GM23338 (cell line): ENCODE measurements around the gene NUMB. TPM values are rescaled to one million over a fixed set of nuclear protein-coding genes. Genes with fewer than 3 reads are reported as not detected.

Source experiments
- ATAC-seq: fragments of 200-7000 bp; cut with Tn5 transposase; 3 replicates; pipeline ENCODE4 v1.9.1; 2020
- DNase-seq: peaks from one replicate; pipeline ENCODE4 v3.0.0-alpha.2; 2015; ENCODE audit warnings: low spot score
- H2AFZ ChIP-seq: fragments of 200-600 bp; sonication (generic); 2 replicates; pipeline ENCODE4 v1.8.0; 2016; ENCODE audit warnings: antibody characterized with exemption, mild to moderate bottlenecking, moderate library complexity
- H3F3A ChIP-seq: fragments of 200-600 bp; sonication (generic); replicated peaks from 2 replicates; pipeline ENCODE4 v1.8.0; 2017; ENCODE audit warnings: antibody characterized with exemption, mixed run types, low read depth
- H3K27ac ChIP-seq: fragments of 200-600 bp; sonication (generic); 2 replicates; pipeline ENCODE4 v1.6.1; 2016; ENCODE audit warnings: low read depth
- H3K27me3 ChIP-seq: fragments of 200-600 bp; sonication (generic); 2 replicates; pipeline ENCODE4 v1.8.0; 2016; ENCODE audit warnings: mild to moderate bottlenecking, mixed run types, moderate library complexity; ENCODE audit not compliant: insufficient read depth
- H3K36me3 ChIP-seq: fragments of 200-600 bp; sonication (generic); 2 replicates; pipeline ENCODE4 v1.8.0; 2016; ENCODE audit warnings: mild to moderate bottlenecking; ENCODE audit not compliant: insufficient read depth
- H3K4me1 ChIP-seq: fragments of 200-600 bp; sonication (generic); 2 replicates; pipeline ENCODE4 v1.8.0; 2016; ENCODE audit warnings: mild to moderate bottlenecking, moderate library complexity; ENCODE audit not compliant: insufficient read depth
- H3K4me2 ChIP-seq: fragments of 200-600 bp; sonication (generic); 2 replicates; pipeline ENCODE4 v1.7.1; 2017; ENCODE audit warnings: mixed run types
- H3K4me3 ChIP-seq: fragments of 200-600 bp; sonication (generic); 2 replicates; pipeline ENCODE4 v1.6.1; 2016; ENCODE audit warnings: mixed run types
- H3K79me2 ChIP-seq: fragments of 200-600 bp; sonication (generic); replicated peaks from 2 replicates; pipeline ENCODE4 v1.8.0; 2017; ENCODE audit warnings: mild to moderate bottlenecking; ENCODE audit not compliant: insufficient read depth
- H3K9me2 ChIP-seq: fragments of 200-600 bp; sonication (generic); 2 replicates; pipeline ENCODE4 v1.8.0; 2017; ENCODE audit not compliant: insufficient read depth
- H4K20me1 ChIP-seq: fragments of 200-600 bp; sonication (generic); replicated peaks from 2 replicates; pipeline ENCODE4 v1.8.0; 2017; ENCODE audit warnings: mild to moderate bottlenecking; ENCODE audit not compliant: insufficient read depth
- H3K27ac Mint-ChIP-seq: 2 replicates; pipeline ENCODE4 v1.8.0; 2020; ENCODE audit warnings: inconsistent platforms, mild to moderate bottlenecking, moderate library complexity, mixed read lengths
- H3K27me3 Mint-ChIP-seq: 3 replicates; pipeline ENCODE4 v1.8.0; 2022; ENCODE audit warnings: low read depth, mild to moderate bottlenecking, moderate library complexity, mixed read lengths, inconsistent platforms; ENCODE audit not compliant: insufficient read depth, poor library complexity
- H3K36me3 Mint-ChIP-seq: 3 replicates; pipeline ENCODE4 v1.8.0; 2021; ENCODE audit warnings: low read depth, mild to moderate bottlenecking, inconsistent platforms, moderate library complexity, mixed read lengths
- H3K4me1 Mint-ChIP-seq: 3 replicates; pipeline ENCODE4 v1.8.0; 2020; ENCODE audit warnings: mild to moderate bottlenecking, inconsistent platforms, mixed read lengths
- H3K4me3 Mint-ChIP-seq: 3 replicates; pipeline ENCODE4 v1.8.0; 2021; ENCODE audit warnings: moderate library complexity, mild to moderate bottlenecking, inconsistent platforms, mixed read lengths
- H3K9me3 Mint-ChIP-seq: 3 replicates; pipeline ENCODE4 v1.8.0; 2020; ENCODE audit warnings: moderate library complexity, mild to moderate bottlenecking, inconsistent platforms, mixed read lengths
- CTCF ChIP-seq, 2 experiments: fragments of 200-600 bp in 1 of 2; sonication (generic) in 1 of 2; conservative IDR thresholded peaks; 2 replicates each; pipeline versions ENCODE4 v1.5.1 to v1.6.1; 2016 to 2017; ENCODE audit warnings: antibody characterized with exemption in 2 of 2, low read depth in 2 of 2, mild to moderate bottlenecking in 2 of 2, moderate library complexity in 1 of 2
- EZH2 ChIP-seq: fragments of 200-600 bp; sonication (generic); IDR thresholded peaks from one replicate; pipeline ENCODE4 v1.8.0; 2017; ENCODE audit warnings: antibody characterized with exemption, mild to moderate bottlenecking, low read depth; ENCODE audit not compliant: unreplicated experiment
- EZH2phosphoT487 ChIP-seq: fragments of 200-600 bp; sonication (generic); IDR thresholded peaks from one replicate; pipeline ENCODE4 v1.8.1; 2018; ENCODE audit warnings: antibody characterized with exemption; ENCODE audit not compliant: unreplicated experiment
- ZNF114 ChIP-seq: fragments of 250-450 bp; sonication (Bioruptor Pico); IDR thresholded peaks from 2 replicates; pipeline ENCODE4 v1.5.0; 2020; ENCODE audit warnings: mild to moderate bottlenecking, moderate library complexity
- ZNF331 ChIP-seq: fragments of 250-450 bp; sonication (Bioruptor Pico); IDR thresholded peaks from 2 replicates; pipeline ENCODE4 v1.5.0; 2020; ENCODE audit warnings: low read depth, mild to moderate bottlenecking, moderate library complexity
- ZNF462 ChIP-seq: fragments of 250-450 bp; sonication (Bioruptor Pico); IDR thresholded peaks from 2 replicates; pipeline ENCODE4 v1.5.0; 2020; ENCODE audit warnings: mild to moderate bottlenecking, moderate library complexity
- polyA plus RNA-seq: library from polyadenylated mRNA; unstranded; fragments of >200 nt; fragmentation: Nextera tagmentation; extraction: Ambion mirVana; gene quantifications from 2 replicates; pipeline ENCODE4 v1.2.1, GENCODE V29; 2016
- total RNA-seq: library from RNA; depleted of rRNA; stranded (reverse); fragments of >200 nt; shearing (Covaris generic); gene quantifications from 2 replicates; pipeline ENCODE4 v1.2.3, GENCODE V29; 2014

Gene NUMB
- total and polyA plus RNA-seq, 2 experiments from 2014 or later, result 32.1 to 36.7 TPM

GRCh38 chr14:73474952-73475351, 16.6 kb upstream of the NUMB start:
- H3K27ac Mint-ChIP-seq, result no peak overlapping the region
- H3K9me3 Mint-ChIP-seq, result no peaks in the 10 kb centered on the region
- peaks cover 2% of the 10 kb centered on the region; the same call in 2 of the 3 replicates for H3K4me1 Mint-ChIP-seq
- no peak for ATAC-seq
- peaks cover 5% of the 10 kb centered on the region for H3K27me3 Mint-ChIP-seq
- Histone ChIP-seq H3K36me3 (no peaks in the 10 kb centered on the region), H3F3A (no peaks in the 10 kb centered on the region), H3K9me2 (no peaks in the 10 kb centered on the region), H3K27ac (no peak overlapping the region), H3K27me3 (no peaks in the 10 kb centered on the region), H3K4me2 (no peak overlapping the region), H3K4me3 (no peak overlapping the region), H3K79me2 (no peaks in the 10 kb centered on the region), H3K4me1 (no peaks in the 10 kb centered on the region), H4K20me1 (no peaks in the 10 kb centered on the region), H2AFZ (peak overlapping the region; percentile 2; the same call in 1 of the 2 replicates)
- no peak overlapping the region for H3K4me3 Mint-ChIP-seq
- DNase-seq, result no peak
- no peak for TF ChIP-seq ZNF331
- no peaks in the 10 kb centered on the region for H3K36me3 Mint-ChIP-seq

- Mint-ChIP-seq H3K4me1 (peaks cover 5% of the 10 kb centered on the region), H3K36me3 (no peaks in the 10 kb centered on the region), H3K27me3 (peaks cover 5% of the 10 kb centered on the region), H3K4me3 (no peak overlapping the region), H3K27ac (no peak overlapping the region), H3K9me3 (no peaks in the 10 kb centered on the region)
- TF ChIP-seq EZH2, result no peak
- peak; percentile 87 to 92 for TF ChIP-seq CTCF (conservative IDR thresholded peaks at IDR 0.05; ENCODE audit: low read depth in 2 of 2)
- TF ChIP-seq EZH2phosphoT487, result no peak
- TF ChIP-seq ZNF462, result no peak
- TF ChIP-seq ZNF114 (CRISPR knock-in tag), result no peak
- H2AFZ ChIP-seq, result no peak overlapping the region
- no peak overlapping the region for H3K27ac ChIP-seq
- peak; percentile 87 for ATAC-seq
- no peaks in the 10 kb centered on the region for H3K27me3 ChIP-seq
- H3K9me2 ChIP-seq, result no peaks in the 10 kb centered on the region
- H3K36me3 ChIP-seq, result no peaks in the 10 kb centered on the region
- peak; percentile 86 for DNase-seq
- H4K20me1 ChIP-seq, result no peaks in the 10 kb centered on the region
- no peaks in the 10 kb centered on the region for H3K4me1 ChIP-seq
- no peaks in the 10 kb centered on the region for H3K79me2 ChIP-seq
- H3K4me2 ChIP-seq, result no peak overlapping the region
- H3F3A ChIP-seq, result no peaks in the 10 kb centered on the region
- no peak overlapping the region for H3K4me3 ChIP-seq
These were observed 14.1 kb upstream of the NUMB start for GRCh38 chr14:73472185-73473114.
